GM23248 (cell line): Measurements from ENCODE around the gene CCDC73.

Source experiments
- EZH2 ChIP-seq: fragments of 200-600 bp; sonication (generic); IDR thresholded peaks from 2 replicates; pipeline ENCODE4 v1.6.1; 2018; ENCODE audit warnings: antibody characterized with exemption, mild to moderate bottlenecking; ENCODE audit not compliant: insufficient read depth, poor library complexity, severe bottlenecking
- EZH2phosphoT487 ChIP-seq: fragments of 200-600 bp; sonication (generic); IDR thresholded peaks from 2 replicates; pipeline ENCODE4 v1.6.1; 2018; ENCODE audit warnings: antibody characterized with exemption, moderate library complexity, mild to moderate bottlenecking, low read depth; ENCODE audit not compliant: insufficient read depth

- TF ChIP-seq EZH2 (no peak), EZH2phosphoT487 (no peak)
Measured at GRCh38 chr11:32575070-32575469, 219.4 kb downstream of the CCDC73 start.
